Measurements from ENCODE around the gene ADAMTS17. TPM values are rescaled to one million over a fixed set of nuclear protein-coding genes. Genes with fewer than 3 reads are reported as not detected.
"Not testable (repeated sequence)": the region's sequence is repeated elsewhere in the genome, so short reads cannot be mapped to it uniquely, and the experiment has no call there.

The ADAMTS17 gene
- total RNA-seq, 1 experiment from 2014 or later = 1.5 TPM

DNA sequence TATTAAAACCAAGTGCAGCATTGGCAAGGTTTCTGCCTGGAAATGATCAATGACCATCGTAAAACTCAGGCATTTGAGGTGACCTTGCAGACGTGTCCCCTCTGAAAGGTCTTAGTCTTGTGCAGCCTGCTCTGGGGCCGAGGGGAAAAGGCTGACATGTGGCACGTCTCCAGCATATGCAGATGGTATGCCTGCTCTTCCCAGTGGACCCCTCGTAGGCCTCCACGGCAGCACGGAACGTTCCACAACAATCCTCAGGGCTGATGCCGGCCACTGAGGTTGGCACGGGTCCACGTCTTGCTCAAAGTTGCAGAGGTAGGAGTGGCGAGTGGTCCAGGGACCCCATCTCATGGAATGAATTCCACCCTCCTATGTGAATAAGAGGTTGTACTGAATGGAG is 361.0 kb downstream of the ADAMTS17 start:
- Mint-ChIP-seq H3K36me3 (ENCODE audit: insufficient read depth, unreplicated experiment) (no peaks in the 10 kb centered on the region), H3K9me3 (ENCODE audit: unreplicated experiment) (no peaks in the 10 kb centered on the region), H3K4me3 (ENCODE audit: unreplicated experiment) (no peak overlapping the region), H3K27ac (ENCODE audit: unreplicated experiment) (no peak overlapping the region), H3K4me1 (ENCODE audit: low read depth, unreplicated experiment) (no peaks in the 10 kb centered on the region), H3K27me3 (ENCODE audit: insufficient read depth, unreplicated experiment) (no peaks in the 10 kb centered on the region)
- no peaks in the 10 kb centered on the region for H3K9me3 ChIP-seq
- POLR2A ChIA-PET = no interaction called here
- no peak for DNase-seq
- no peak overlapping the region for H3K4me3 ChIP-seq (ENCODE audit: low read depth, low read length)
- intact Hi-C loops (cut with micrococcal nuclease; ENCODE audit: unreplicated experiment) = no loop called here
- no peaks in the 10 kb centered on the region for H3K36me3 ChIP-seq (ENCODE audit: control insufficient read depth, insufficient read depth, low read length)
- CTCF ChIA-PET = no interaction called here
- no TSS peak for BruUV-seq (replicated peaks)
- no peaks in the 10 kb centered on the region for H3K27me3 ChIP-seq (replicated peaks; ENCODE audit: control insufficient read depth, insufficient read depth, low read length)
- TF ChIP-seq, protein P1, sequence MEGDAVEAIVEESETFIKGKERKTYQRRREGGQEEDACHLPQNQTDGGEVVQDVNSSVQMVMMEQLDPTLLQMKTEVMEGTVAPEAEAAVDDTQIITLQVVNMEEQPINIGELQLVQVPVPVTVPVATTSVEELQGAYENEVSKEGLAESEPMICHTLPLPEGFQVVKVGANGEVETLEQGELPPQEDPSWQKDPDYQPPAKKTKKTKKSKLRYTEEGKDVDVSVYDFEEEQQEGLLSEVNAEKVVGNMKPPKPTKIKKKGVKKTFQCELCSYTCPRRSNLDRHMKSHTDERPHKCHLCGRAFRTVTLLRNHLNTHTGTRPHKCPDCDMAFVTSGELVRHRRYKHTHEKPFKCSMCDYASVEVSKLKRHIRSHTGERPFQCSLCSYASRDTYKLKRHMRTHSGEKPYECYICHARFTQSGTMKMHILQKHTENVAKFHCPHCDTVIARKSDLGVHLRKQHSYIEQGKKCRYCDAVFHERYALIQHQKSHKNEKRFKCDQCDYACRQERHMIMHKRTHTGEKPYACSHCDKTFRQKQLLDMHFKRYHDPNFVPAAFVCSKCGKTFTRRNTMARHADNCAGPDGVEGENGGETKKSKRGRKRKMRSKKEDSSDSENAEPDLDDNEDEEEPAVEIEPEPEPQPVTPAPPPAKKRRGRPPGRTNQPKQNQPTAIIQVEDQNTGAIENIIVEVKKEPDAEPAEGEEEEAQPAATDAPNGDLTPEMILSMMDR (IDR thresholded peaks at IDR 0.05; ENCODE audit: insufficient read depth in 1 of 2, low read depth in 1 of 2, low read length in 1 of 2, severe bottlenecking in 1 of 2, unreplicated experiment in 1 of 2) = no peak
- H3K4me1 ChIP-seq = no peaks in the 10 kb centered on the region

DNA sequence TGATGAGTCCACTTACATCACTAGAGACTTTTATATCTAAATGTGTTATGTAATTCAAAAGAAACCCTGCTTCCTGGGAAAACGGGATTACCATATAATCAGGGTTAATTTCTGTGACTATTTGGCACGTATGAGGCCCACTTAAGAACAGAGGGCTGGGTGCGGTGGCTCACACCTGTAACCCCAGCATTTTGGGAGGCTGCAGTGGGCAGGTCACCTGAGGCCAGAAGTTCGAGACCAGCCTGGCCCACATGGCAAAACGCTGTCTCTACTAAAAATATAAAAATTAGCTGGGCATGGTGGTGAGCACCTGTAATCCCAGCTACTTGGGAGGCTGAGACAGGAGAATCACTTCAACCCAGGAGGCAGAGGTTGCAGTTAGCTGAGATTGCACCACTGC is 361.9 kb downstream of the ADAMTS17 start:
- intact Hi-C loops (cut with micrococcal nuclease; ENCODE audit: unreplicated experiment); CTCF ChIA-PET; H3K9me3 Mint-ChIP-seq (ENCODE audit: unreplicated experiment); H3K36me3 Mint-ChIP-seq (ENCODE audit: insufficient read depth, unreplicated experiment); H3K4me1 Mint-ChIP-seq (ENCODE audit: low read depth, unreplicated experiment); H3K4me3 ChIP-seq (ENCODE audit: low read depth, low read length); H3K36me3 ChIP-seq (ENCODE audit: control insufficient read depth, insufficient read depth, low read length); H3K27ac Mint-ChIP-seq (ENCODE audit: unreplicated experiment); H3K27me3 ChIP-seq (replicated peaks; ENCODE audit: control insufficient read depth, insufficient read depth, low read length); H3K9me3 ChIP-seq; DNase-seq; POLR2A ChIA-PET; H3K4me3 Mint-ChIP-seq (ENCODE audit: unreplicated experiment); H3K27me3 Mint-ChIP-seq (ENCODE audit: insufficient read depth, unreplicated experiment); H3K4me1 ChIP-seq; BruUV-seq (replicated peaks): not testable (repeated sequence)

DNA sequence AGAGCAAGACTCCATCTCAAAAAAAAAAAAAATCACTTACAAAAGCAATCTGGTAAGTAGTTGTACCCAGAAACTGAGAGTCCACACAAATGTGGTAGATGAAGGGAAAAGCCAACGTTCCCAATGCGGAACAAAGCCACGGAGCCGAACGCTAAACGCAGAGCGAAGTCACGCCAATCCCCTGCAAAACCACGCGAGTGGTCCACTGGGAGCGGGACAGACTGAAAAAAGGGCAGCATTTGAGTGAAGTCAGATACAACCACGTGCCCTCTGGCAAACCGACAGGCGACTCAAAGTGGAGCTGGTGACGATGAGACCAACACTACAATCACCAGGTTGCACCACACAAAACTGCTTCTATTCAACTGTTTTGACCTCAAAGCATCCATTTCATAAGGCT is 362.4 kb downstream of the ADAMTS17 start:
- H3K27me3 ChIP-seq (replicated peaks; ENCODE audit: control insufficient read depth, insufficient read depth, low read length) = no peaks in the 10 kb centered on the region
- intact Hi-C loops (cut with micrococcal nuclease; ENCODE audit: unreplicated experiment) = no loop called here
- no peak overlapping the region for H3K4me3 ChIP-seq (ENCODE audit: low read depth, low read length)
- TF ChIP-seq, protein P1 (IDR thresholded peaks at IDR 0.05; ENCODE audit: insufficient read depth in 1 of 2, low read depth in 1 of 2, low read length in 1 of 2, severe bottlenecking in 1 of 2, unreplicated experiment in 1 of 2) = no peak
- no peak for DNase-seq
- CTCF ChIA-PET = no interaction called here
- Mint-ChIP-seq H3K9me3 (ENCODE audit: unreplicated experiment) (no peaks in the 10 kb centered on the region), H3K27ac (ENCODE audit: unreplicated experiment) (no peak overlapping the region), H3K27me3 (ENCODE audit: insufficient read depth, unreplicated experiment) (no peaks in the 10 kb centered on the region), H3K36me3 (ENCODE audit: insufficient read depth, unreplicated experiment) (no peaks in the 10 kb centered on the region), H3K4me1 (ENCODE audit: low read depth, unreplicated experiment) (no peaks in the 10 kb centered on the region), H3K4me3 (ENCODE audit: unreplicated experiment) (no peak overlapping the region)
- POLR2A ChIA-PET = no interaction called here
- no TSS peak for BruUV-seq (replicated peaks)
- H3K36me3 ChIP-seq (ENCODE audit: control insufficient read depth, insufficient read depth, low read length) = no peaks in the 10 kb centered on the region
- H3K4me1 ChIP-seq = no peaks in the 10 kb centered on the region
- no peaks in the 10 kb centered on the region for H3K9me3 ChIP-seq

- Histone ChIP-seq H3K27me3 (replicated peaks; ENCODE audit: control insufficient read depth, insufficient read depth, low read length) (no peaks in the 10 kb centered on the region), H3K9me3 (no peaks in the 10 kb centered on the region), H3K36me3 (ENCODE audit: control insufficient read depth, insufficient read depth, low read length) (no peaks in the 10 kb centered on the region), H3K4me3 (ENCODE audit: low read depth, low read length) (no peak overlapping the region), H3K4me1 (no peaks in the 10 kb centered on the region)
- BruUV-seq (replicated peaks) = no TSS peak
- TF ChIP-seq, protein P1 (IDR thresholded peaks at IDR 0.05; ENCODE audit: insufficient read depth in 1 of 2, low read depth in 1 of 2, low read length in 1 of 2, severe bottlenecking in 1 of 2, unreplicated experiment in 1 of 2) = no peak
- intact Hi-C loops (cut with micrococcal nuclease; ENCODE audit: unreplicated experiment) = no loop called here
- H3K27me3 Mint-ChIP-seq (ENCODE audit: insufficient read depth, unreplicated experiment) = no peaks in the 10 kb centered on the region
- H3K27ac Mint-ChIP-seq (ENCODE audit: unreplicated experiment) = no peak overlapping the region
- POLR2A ChIA-PET = no interaction called here
- H3K9me3 Mint-ChIP-seq (ENCODE audit: unreplicated experiment) = no peaks in the 10 kb centered on the region
- no peak overlapping the region for H3K4me3 Mint-ChIP-seq (ENCODE audit: unreplicated experiment)
- CTCF ChIA-PET = no interaction called here
- H3K36me3 Mint-ChIP-seq (ENCODE audit: insufficient read depth, unreplicated experiment) = no peaks in the 10 kb centered on the region
- no peaks in the 10 kb centered on the region for H3K4me1 Mint-ChIP-seq (ENCODE audit: low read depth, unreplicated experiment)
- DNase-seq = no peak
Observed at GRCh38 chr15:99978426-99978825, 363.3 kb downstream of the ADAMTS17 start.
